ENCODE results near the gene GPHN.

Gene GPHN

GRCh38 chr14:67111022-67111421, 603.1 kb downstream of the GPHN start:
- peaks cover 6% of the 10 kb centered on the region for H3K9me3 ChIP-seq
- no peak for TF ChIP-seq Cebpa-rat (IDR thresholded peaks at IDR 0.05)
- peaks cover 6% of the 10 kb centered on the region for H3K4me1 ChIP-seq
- H3K36me3 ChIP-seq, result no peaks in the 10 kb centered on the region
- H3K4me3 ChIP-seq, result no peak overlapping the region
- no peaks in the 10 kb centered on the region for H4K20me1 ChIP-seq
- H3K27me3 ChIP-seq, result no peaks in the 10 kb centered on the region
- H3K9ac ChIP-seq, result no peak overlapping the region
- H3K4me2 ChIP-seq, result no peak overlapping the region
- H3K27ac ChIP-seq, result no peak overlapping the region

DNA sequence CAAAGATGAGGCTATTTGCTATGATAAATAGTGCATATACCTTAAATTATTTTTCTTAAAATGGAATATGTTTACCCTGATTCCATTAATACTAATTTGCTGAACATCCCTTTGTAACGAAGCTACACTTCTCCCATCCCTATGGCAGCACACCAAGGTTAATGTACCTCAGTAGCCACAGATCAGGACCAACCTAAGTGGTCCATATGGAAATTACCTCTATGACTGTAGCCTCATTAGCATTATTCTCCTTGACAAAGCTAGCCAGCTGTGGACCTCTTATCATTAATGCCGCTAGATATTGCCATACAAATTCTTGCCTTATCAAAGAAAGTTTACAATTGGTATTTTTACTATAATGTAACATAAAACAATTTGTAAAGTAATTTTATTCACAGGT, 604.4 kb downstream of the GPHN start:
- Histone ChIP-seq H3K36me3 (no peaks in the 10 kb centered on the region), H3K9me3 (no peaks in the 10 kb centered on the region), H3K4me1 (peaks cover 5% of the 10 kb centered on the region), H3K27ac (no peak overlapping the region), H4K20me1 (no peaks in the 10 kb centered on the region), H3K9ac (no peak overlapping the region), H3K4me2 (no peak overlapping the region), H3K4me3 (no peak overlapping the region), H3K27me3 (no peaks in the 10 kb centered on the region)
- no peak for TF ChIP-seq Cebpa-rat (IDR thresholded peaks at IDR 0.05)

- H3K27me3 ChIP-seq, result no peaks in the 10 kb centered on the region
Observed at GRCh38 chr14:67127174-67127573, 619.2 kb downstream of the GPHN start.

GRCh38 chr14:67129768-67130167, 621.8 kb downstream of the GPHN start:
- Histone ChIP-seq H3K27me3 (no peaks in the 10 kb centered on the region), H3K27ac (no peak overlapping the region), H3K4me3 (no peak overlapping the region), H3K9ac (no peak overlapping the region), H4K20me1 (no peaks in the 10 kb centered on the region), H3K4me2 (no peak overlapping the region), H3K9me3 (peaks cover 13% of the 10 kb centered on the region), H3K4me1 (no peaks in the 10 kb centered on the region), H3K36me3 (no peaks in the 10 kb centered on the region)
- TF ChIP-seq Cebpa-rat (IDR thresholded peaks at IDR 0.05), result no peak

More at GRCh38 chr14:67127174-67127573, 619.2 kb downstream of the GPHN start:
- Histone ChIP-seq H3K4me3 (no peak overlapping the region), H3K4me2 (no peak overlapping the region), H3K4me1 (no peaks in the 10 kb centered on the region), H3K9ac (no peak overlapping the region), H3K9me3 (peaks cover 13% of the 10 kb centered on the region), H3K36me3 (no peaks in the 10 kb centered on the region), H3K27ac (no peak overlapping the region), H4K20me1 (no peaks in the 10 kb centered on the region)
- TF ChIP-seq Cebpa-rat (IDR thresholded peaks at IDR 0.05), result no peak

DNA sequence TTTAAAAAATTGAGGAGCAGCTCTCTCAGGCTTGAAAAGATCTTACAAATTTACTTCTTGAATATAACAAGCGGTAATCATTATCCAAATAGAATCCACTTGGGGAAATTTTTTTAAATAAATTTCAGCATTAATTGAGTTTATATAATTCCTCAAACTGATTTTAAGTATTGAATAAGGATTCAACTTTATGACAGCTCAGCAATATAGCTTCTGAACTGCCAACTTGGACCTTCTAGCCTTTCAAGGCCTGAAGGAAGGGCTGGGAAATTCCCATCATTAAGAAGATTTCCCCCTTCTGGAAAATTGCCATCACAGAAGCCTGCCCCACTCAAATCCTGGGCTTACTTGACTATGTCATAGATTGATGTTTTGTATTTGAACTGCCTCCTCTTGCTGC, 623.7 kb downstream of the GPHN start:
- H3K27ac ChIP-seq, result no peak overlapping the region
- H3K4me2 ChIP-seq, result no peak overlapping the region
- TF ChIP-seq Cebpa-rat (IDR thresholded peaks at IDR 0.05), result no peak
- H3K9me3 ChIP-seq, result peaks cover 13% of the 10 kb centered on the region
- no peaks in the 10 kb centered on the region for H3K36me3 ChIP-seq
- no peak overlapping the region for H3K4me3 ChIP-seq
- no peak overlapping the region for H3K9ac ChIP-seq
- no peaks in the 10 kb centered on the region for H4K20me1 ChIP-seq
- no peaks in the 10 kb centered on the region for H3K27me3 ChIP-seq
- no peaks in the 10 kb centered on the region for H3K4me1 ChIP-seq

DNA sequence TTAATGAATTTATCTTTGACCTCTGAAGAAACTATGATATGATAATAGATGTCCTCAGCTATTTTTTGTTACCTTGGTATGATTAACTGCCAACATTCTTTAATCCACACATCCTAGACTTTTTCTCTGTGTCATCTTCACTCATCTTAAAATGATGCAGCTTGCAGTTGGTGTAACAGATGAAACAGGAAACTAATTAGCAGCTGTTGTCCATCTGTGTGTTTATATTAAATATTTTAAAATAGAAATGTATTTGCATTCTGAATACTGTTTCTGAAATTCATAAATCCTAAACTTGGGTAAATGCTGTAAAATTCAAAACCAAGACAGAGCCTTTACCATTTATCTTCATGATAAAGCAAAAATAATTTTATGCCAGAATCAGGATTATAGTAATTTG, 625.2 kb downstream of the GPHN start:
- Histone ChIP-seq H3K27ac (no peak overlapping the region), H3K4me3 (no peak overlapping the region), H3K27me3 (no peaks in the 10 kb centered on the region), H3K4me1 (no peaks in the 10 kb centered on the region), H4K20me1 (no peaks in the 10 kb centered on the region), H3K4me2 (no peak overlapping the region), H3K9ac (no peak overlapping the region), H3K9me3 (peaks cover 13% of the 10 kb centered on the region), H3K36me3 (no peaks in the 10 kb centered on the region)
- TF ChIP-seq Cebpa-rat (IDR thresholded peaks at IDR 0.05), result no peak

DNA sequence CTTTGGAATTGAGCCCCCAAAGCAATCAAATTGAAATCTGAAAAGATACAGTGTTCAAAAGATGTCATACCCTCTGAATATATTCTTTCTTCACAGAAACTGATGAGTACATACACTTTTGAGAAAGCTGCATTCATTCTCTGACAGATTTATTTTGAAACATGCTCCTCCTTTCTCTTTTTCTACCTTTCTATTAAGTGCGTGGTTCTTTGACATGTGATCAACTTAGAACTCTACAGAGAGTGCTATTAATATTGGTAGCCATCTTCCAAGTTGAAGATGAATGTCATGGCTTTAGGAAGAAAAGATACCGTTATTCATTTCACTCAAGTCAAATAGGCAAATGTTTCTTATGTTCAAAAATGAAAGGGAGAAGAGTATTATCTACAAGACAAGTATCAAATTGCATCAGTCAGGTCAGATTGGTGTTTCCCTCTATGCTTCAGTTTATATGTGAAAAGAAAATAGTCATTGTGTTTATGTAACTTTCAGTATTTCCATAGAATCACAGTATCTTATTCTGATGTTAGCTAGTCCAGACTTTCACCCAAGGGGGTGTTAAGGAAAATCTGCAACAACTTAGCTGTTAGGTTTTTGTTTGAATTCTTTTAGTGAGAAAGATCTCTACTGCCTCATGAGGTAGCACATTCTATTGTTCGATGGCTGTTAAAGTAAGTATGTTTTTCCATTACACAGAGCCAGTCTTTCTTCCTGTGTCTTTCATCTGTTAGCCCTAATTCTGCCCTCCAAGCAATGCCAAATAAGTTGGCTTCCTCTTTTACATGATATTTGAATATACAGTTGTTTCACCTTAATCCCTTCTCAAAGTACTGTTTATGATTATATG, 625.9 kb downstream of the GPHN start:
- Histone ChIP-seq H3K9ac (no peak overlapping the region), H3K36me3 (no peaks in the 10 kb centered on the region), H3K4me1 (no peaks in the 10 kb centered on the region), H3K4me3 (no peak overlapping the region), H3K9me3 (peaks cover 13% of the 10 kb centered on the region), H3K27me3 (no peaks in the 10 kb centered on the region), H3K4me2 (no peak overlapping the region), H4K20me1 (no peaks in the 10 kb centered on the region), H3K27ac (no peak overlapping the region)
- no peak for TF ChIP-seq Cebpa-rat (IDR thresholded peaks at IDR 0.05)

GRCh38 chr14:67137744-67138371, 629.9 kb downstream of the GPHN start:
- TF ChIP-seq Cebpa-rat (IDR thresholded peaks at IDR 0.05), result no peak
- Histone ChIP-seq H4K20me1 (no peaks in the 10 kb centered on the region), H3K9me3 (no peaks in the 10 kb centered on the region), H3K27me3 (no peaks in the 10 kb centered on the region), H3K36me3 (no peaks in the 10 kb centered on the region), H3K27ac (no peak overlapping the region), H3K4me3 (no peak overlapping the region), H3K4me2 (no peak overlapping the region), H3K4me1 (no peaks in the 10 kb centered on the region), H3K9ac (no peak overlapping the region)

DNA sequence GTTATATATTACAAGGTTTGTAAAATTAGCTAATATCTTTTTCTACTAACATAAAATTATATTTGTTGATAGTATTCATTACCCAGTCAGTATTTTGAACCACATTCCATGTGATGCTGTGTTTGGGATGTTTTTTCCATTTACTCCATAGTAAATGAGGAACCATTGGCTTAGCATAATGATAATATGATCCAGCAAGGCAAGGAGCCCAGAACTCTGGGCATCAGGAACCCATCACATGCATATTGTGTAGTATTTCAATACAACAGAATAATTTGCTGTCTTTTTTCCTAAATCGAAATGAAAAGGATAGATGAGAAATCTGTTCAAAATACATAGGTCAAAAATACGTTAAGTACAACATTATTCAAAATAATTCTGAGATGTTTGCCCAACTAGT, 632.6 kb downstream of the GPHN start:
- H3K4me1 ChIP-seq, result no peaks in the 10 kb centered on the region
- H3K27me3 ChIP-seq, result no peaks in the 10 kb centered on the region
- TF ChIP-seq Cebpa-rat (IDR thresholded peaks at IDR 0.05), result no peak
- H3K27ac ChIP-seq, result no peak overlapping the region
- H4K20me1 ChIP-seq, result no peaks in the 10 kb centered on the region
- H3K36me3 ChIP-seq, result peaks cover 5% of the 10 kb centered on the region; the same call in 1 of the 2 replicates
- H3K9ac ChIP-seq, result no peak overlapping the region
- H3K4me3 ChIP-seq, result no peak overlapping the region
- no peaks in the 10 kb centered on the region for H3K9me3 ChIP-seq
- no peak overlapping the region for H3K4me2 ChIP-seq

DNA sequence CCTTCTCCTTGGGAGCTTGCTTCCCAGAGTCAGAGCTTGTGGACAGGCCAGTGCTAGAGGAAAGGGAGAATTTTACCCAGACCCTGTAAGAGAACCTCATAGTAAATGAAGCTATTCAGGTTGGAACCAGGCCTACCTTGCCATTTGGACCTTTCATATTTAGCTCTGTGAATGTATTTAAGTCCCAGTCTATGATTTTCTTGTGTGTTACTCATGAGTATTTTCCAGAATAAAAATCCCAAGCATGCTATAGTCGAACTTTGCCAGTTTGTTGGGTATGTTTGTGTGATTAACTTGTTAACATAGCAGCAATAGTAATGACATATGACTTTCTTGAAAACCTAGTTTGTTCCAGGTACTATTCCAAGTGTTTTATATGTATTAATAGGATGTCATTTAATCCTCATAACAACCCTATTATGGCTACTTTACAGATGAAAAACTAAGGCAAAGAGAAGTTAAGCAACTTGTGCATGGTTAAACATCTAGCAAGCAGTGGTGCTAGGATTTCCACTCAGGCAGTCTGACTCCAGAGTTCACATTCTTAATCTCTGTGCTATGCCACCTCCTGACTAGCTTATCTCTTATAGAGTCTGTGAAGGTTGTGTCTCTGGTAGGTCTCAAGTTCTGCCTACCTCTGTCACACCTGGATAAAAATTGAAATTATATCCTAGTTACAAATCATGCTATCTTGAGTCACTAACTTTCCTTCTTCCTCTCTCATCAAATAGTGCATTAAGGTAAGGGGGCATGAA, 633.4 kb downstream of the GPHN start:
- no peak overlapping the region for H3K4me2 ChIP-seq
- TF ChIP-seq Cebpa-rat (IDR thresholded peaks at IDR 0.05), result no peak
- no peaks in the 10 kb centered on the region for H3K9me3 ChIP-seq
- H4K20me1 ChIP-seq, result no peaks in the 10 kb centered on the region
- no peak overlapping the region for H3K27ac ChIP-seq
- peaks cover 5% of the 10 kb centered on the region; the same call in 1 of the 2 replicates for H3K36me3 ChIP-seq
- no peak overlapping the region for H3K4me3 ChIP-seq
- no peaks in the 10 kb centered on the region for H3K27me3 ChIP-seq
- no peak overlapping the region for H3K9ac ChIP-seq
- no peaks in the 10 kb centered on the region for H3K4me1 ChIP-seq
